ENCODE measurements around the gene RIN1. TPM values are rescaled to one million over a fixed set of nuclear protein-coding genes. Genes with fewer than 3 reads are reported as not detected.

Gene RIN1
- total RNA-seq, 1 experiment from 2014 or later, result 65.7 TPM

GRCh38 chr11:66294626-66295620, 41.3 kb downstream of the RIN1 start:
- Histone ChIP-seq H3K4me3 (no peak overlapping the region), H3K27me3 (peaks cover 17% of the 10 kb centered on the region), H3K9me3 (no peaks in the 10 kb centered on the region), H3K36me3 (no peaks in the 10 kb centered on the region)
- DNase-seq, result no peak

GRCh38 chr11:66293777-66294625, 42.2 kb downstream of the RIN1 start:
- Histone ChIP-seq H3K9me3 (no peaks in the 10 kb centered on the region), H3K27me3 (peaks cover 17% of the 10 kb centered on the region), H3K36me3 (no peaks in the 10 kb centered on the region), H3K4me3 (no peak overlapping the region)
- no peak for DNase-seq

DNA sequence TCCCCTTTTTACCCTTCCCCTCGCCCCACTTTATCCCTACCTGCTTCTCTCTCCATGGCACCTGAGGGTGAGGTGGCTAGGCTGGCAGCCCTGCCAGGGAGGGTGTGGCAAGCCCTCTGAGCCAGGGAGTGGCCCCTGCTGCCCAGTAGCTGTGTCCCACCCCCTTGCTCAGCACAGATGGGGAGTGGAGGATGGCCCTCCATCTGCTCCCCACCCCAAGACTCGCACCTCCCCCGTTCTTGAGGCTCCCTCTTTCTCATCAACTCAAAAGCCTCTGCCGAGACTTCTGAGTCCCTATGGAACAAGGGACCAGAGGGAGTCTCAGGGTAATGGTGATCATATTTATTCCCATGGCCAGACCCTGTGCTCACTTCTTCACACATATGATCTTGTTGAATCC, 42.9 kb downstream of the RIN1 start:
- H3K4me3 ChIP-seq, result no peak overlapping the region
- H3K27me3 ChIP-seq, result peaks cover 17% of the 10 kb centered on the region
- no peak for DNase-seq
- no peaks in the 10 kb centered on the region for H3K36me3 ChIP-seq
- H3K9me3 ChIP-seq, result no peaks in the 10 kb centered on the region

GRCh38 chr11:66292543-66293332, 43.5 kb downstream of the RIN1 start:
- Histone ChIP-seq H3K4me3 (no peak overlapping the region), H3K27me3 (peaks cover 17% of the 10 kb centered on the region), H3K36me3 (no peaks in the 10 kb centered on the region), H3K9me3 (no peaks in the 10 kb centered on the region)
- DNase-seq, result no peak

- Histone ChIP-seq H3K9me3 (no peaks in the 10 kb centered on the region), H3K27me3 (peaks cover 17% of the 10 kb centered on the region), H3K4me3 (peak within 1 kb of the TSS; percentile 21; the same call in 1 of the 2 replicates), H3K36me3 (peaks cover 3% of the 10 kb centered on the region)
- no peak for DNase-seq
Observed at GRCh38 chr11:66291706-66292542, 44.3 kb downstream of the RIN1 start, which contains the start of gene TMEM151A. TSS of gene TMEM151A (plus strand) at chr11:66291894. CDS start at chr11:66292014, 120 bp downstream.

GRCh38 chr11:66291303-66291705, 44.9 kb downstream of the RIN1 start:
- no peaks in the 10 kb centered on the region for H3K9me3 ChIP-seq
- peaks cover 6% of the 10 kb centered on the region for H3K36me3 ChIP-seq
- no peak overlapping the region for H3K4me3 ChIP-seq
- H3K27me3 ChIP-seq, result peaks cover 17% of the 10 kb centered on the region
- no peak for DNase-seq

GRCh38 chr11:66290330-66290621, 46.0 kb downstream of the RIN1 start:
- Histone ChIP-seq H3K36me3 (peaks cover 8% of the 10 kb centered on the region), H3K4me3 (no peak overlapping the region), H3K27me3 (peaks cover 17% of the 10 kb centered on the region), H3K9me3 (no peaks in the 10 kb centered on the region)
- no peak for DNase-seq

- peaks cover 17% of the 10 kb centered on the region for H3K27me3 ChIP-seq
- H3K9me3 ChIP-seq, result no peaks in the 10 kb centered on the region
- DNase-seq, result no peak
- H3K4me3 ChIP-seq, result peak overlapping the region; percentile 77
- H3K36me3 ChIP-seq, result peaks cover 8% of the 10 kb centered on the region
Observed at GRCh38 chr11:66289548-66290329, 46.5 kb downstream of the RIN1 start.

- H3K36me3 ChIP-seq, result peaks cover 8% of the 10 kb centered on the region
- H3K9me3 ChIP-seq, result no peaks in the 10 kb centered on the region
- peak; percentile 99 for DNase-seq
- H3K27me3 ChIP-seq, result peaks cover 17% of the 10 kb centered on the region
- peak within 1 kb of the TSS; percentile 77 for H3K4me3 ChIP-seq
Observed at GRCh38 chr11:66288671-66289547, 47.3 kb downstream of the RIN1 start, which contains the start of gene YIF1A. TSS of gene YIF1A (minus strand) at chr11:66289143. CDS start at chr11:66288985, 158 bp downstream.

GRCh38 chr11:66287889-66288670, 48.2 kb downstream of the RIN1 start:
- H3K4me3 ChIP-seq, result peak overlapping the region; percentile 77
- H3K36me3 ChIP-seq, result peaks cover 8% of the 10 kb centered on the region
- no peak for DNase-seq
- no peaks in the 10 kb centered on the region for H3K9me3 ChIP-seq
- H3K27me3 ChIP-seq, result peaks cover 17% of the 10 kb centered on the region

GRCh38 chr11:66287211-66287888, 48.9 kb downstream of the RIN1 start:
- DNase-seq, result no peak
- H3K27me3 ChIP-seq, result peaks cover 13% of the 10 kb centered on the region
- H3K4me3 ChIP-seq, result peak overlapping the region; percentile 77; the same call in 1 of the 2 replicates
- H3K9me3 ChIP-seq, result no peaks in the 10 kb centered on the region
- H3K36me3 ChIP-seq, result peaks cover 8% of the 10 kb centered on the region

GRCh38 chr11:66286699-66287098, 49.5 kb downstream of the RIN1 start:
- Histone ChIP-seq H3K36me3 (peaks cover 8% of the 10 kb centered on the region), H3K9me3 (no peaks in the 10 kb centered on the region), H3K27me3 (peaks cover 8% of the 10 kb centered on the region), H3K4me3 (no peak overlapping the region)
- no peak for DNase-seq
